ENCODE measurements around the gene MFN2.

Gene MFN2

DNA sequence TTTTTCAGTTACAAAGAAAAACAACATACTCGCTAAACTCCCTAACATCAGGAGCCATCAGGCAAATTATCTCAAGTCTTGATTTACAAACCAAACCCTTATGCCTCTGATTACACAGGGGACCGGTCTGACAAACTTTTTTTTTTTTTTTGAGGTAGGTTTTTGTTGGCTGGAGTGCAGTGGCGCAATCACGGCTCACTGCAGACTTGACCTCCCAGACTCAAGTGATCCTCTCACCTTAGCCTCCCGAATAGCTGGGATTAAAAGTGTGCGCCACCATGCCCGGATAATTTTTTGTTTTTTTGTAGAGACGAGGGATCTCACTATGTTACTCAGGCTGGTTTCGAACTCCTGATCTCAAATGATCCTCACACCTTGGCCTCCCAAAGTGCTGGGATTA, 35.3 kb downstream of the MFN2 start:
- TF ChIP-seq, protein P1, sequence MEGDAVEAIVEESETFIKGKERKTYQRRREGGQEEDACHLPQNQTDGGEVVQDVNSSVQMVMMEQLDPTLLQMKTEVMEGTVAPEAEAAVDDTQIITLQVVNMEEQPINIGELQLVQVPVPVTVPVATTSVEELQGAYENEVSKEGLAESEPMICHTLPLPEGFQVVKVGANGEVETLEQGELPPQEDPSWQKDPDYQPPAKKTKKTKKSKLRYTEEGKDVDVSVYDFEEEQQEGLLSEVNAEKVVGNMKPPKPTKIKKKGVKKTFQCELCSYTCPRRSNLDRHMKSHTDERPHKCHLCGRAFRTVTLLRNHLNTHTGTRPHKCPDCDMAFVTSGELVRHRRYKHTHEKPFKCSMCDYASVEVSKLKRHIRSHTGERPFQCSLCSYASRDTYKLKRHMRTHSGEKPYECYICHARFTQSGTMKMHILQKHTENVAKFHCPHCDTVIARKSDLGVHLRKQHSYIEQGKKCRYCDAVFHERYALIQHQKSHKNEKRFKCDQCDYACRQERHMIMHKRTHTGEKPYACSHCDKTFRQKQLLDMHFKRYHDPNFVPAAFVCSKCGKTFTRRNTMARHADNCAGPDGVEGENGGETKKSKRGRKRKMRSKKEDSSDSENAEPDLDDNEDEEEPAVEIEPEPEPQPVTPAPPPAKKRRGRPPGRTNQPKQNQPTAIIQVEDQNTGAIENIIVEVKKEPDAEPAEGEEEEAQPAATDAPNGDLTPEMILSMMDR (IDR thresholded peaks at IDR 0.05; ENCODE audit: extremely low read depth, missing control alignments) = no peak
- no peak for DNase-seq (ENCODE audit: low spot score)

DNA sequence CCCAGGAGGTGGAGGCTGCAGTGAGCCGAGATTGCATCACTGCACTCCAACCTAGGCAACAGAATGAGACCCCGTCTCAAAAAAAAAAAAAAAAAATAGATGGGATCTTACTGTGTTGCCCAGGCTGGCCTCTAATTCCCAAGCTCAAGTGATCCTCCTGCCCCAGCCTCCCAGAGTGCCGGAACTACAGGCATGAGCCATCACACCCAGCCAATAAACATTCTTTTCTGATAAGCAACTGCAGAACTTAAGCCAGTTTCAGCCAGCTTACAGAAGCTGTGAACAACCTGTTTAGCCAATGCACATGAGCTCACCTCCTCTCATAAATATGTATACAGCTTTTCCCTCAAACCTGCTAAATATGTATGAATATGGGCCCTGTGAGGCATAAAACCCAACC, 35.9 kb downstream of the MFN2 start:
- TF ChIP-seq, protein P1 (IDR thresholded peaks at IDR 0.05; ENCODE audit: extremely low read depth, missing control alignments) = no peak

DNA sequence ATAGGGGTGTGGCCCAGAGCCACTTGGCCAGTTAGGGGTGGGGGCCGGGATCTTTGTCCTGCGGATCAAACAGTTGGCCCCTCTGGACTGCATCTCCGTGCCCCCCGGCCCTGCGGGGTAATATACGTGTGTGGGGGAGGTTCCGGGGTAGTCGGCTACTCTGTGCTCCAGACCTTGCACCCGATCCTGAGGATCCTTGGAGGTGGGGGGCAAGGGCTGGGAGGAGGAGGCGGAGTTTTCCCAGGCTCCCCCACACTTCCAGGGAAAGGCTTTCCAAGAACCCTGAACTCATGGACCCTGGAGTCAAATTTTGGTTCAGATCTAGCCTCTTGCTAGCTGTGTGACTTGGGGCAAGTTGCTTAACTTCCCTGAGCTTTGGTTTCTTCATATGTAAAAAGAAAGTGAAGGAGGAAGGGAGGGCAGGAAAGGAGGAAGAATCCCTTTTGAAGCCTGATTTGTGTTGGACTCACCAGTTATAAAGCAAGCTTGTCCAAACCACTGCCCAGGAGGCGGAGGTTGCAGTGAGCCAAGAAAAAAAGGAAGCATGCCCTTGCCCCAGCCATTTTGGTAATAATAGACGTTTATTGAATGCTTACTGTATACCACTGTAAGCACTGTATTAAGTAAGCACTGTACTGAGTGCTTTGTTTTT, 39.7 kb downstream of the MFN2 start:
- DNase-seq (ENCODE audit: low spot score) = no peak
- TF ChIP-seq, protein P1 (IDR thresholded peaks at IDR 0.05; ENCODE audit: extremely low read depth, missing control alignments) = no peak

More for the DNA sequence above, 35.9 kb downstream of the MFN2 start:
- no peak for DNase-seq (ENCODE audit: low spot score)

DNA sequence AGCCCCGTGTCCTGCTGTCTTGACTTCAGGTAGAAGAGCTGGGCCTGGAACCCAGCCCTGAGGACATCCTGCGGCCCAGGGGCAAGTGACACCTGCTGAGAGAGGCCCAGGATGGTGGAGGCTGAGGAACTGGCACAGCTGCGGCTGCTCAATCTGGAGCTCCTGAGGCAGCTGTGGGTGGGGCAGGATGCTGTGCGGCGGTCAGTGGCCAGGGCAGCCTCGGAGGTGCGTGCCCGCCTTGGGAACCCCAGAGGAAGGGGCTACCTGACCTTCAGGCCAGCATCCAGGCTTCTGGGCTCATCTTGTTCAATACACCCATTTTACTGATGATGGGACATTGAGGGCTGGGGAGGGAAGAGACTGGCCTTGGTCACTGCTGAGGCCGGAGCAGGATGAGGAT, 41.4 kb downstream of the MFN2 start:
- TF ChIP-seq, protein P1 (IDR thresholded peaks at IDR 0.05; ENCODE audit: extremely low read depth, missing control alignments) = no peak
- no peak for DNase-seq (ENCODE audit: low spot score)

DNA sequence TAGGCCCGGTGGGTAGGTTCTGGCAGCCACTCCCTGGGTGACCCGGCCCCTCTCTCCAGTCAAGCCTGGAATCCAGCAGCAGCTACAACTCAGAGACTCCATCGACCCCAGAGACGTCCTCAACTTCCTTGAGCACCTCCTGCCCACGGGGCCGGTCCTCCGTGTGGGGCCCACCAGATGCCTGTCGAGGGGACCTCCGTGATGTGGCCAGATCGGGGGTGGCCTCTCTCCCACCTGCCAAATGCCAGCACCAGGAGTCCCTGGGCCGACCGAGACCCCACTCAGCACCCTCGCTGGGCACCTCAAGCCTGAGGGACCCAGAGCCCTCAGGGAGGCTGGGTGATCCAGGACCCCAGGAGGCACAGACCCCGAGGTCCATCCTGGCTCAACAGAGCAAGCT, 41.8 kb downstream of the MFN2 start:
- no peak for DNase-seq (ENCODE audit: low spot score)

DNA sequence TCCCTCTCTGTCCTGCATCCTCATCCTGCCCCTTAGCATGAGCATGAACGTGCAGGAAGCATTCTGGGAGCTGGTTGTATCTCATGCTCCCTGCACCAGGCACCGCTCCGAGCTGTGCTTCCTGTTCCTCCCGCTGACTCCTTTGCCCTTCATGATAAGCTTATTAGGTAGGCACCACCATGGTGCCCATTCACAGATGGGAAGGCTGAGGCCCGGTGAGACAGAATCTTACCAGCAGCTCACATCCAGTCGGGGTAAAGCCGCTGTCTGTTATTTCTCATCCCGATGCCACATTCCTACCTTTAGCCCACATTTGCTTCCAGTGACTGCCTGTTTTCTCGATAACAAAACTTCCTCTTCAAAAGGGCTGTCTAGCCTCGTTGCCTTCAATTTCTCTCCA, 46.3 kb downstream of the MFN2 start:
- no peak for DNase-seq (ENCODE audit: low spot score)
- TF ChIP-seq, protein P1 (IDR thresholded peaks at IDR 0.05; ENCODE audit: extremely low read depth, missing control alignments) = no peak

More for the DNA sequence above, 41.8 kb downstream of the MFN2 start:
- TF ChIP-seq, protein P1 (IDR thresholded peaks at IDR 0.05; ENCODE audit: extremely low read depth, missing control alignments) = no peak

DNA sequence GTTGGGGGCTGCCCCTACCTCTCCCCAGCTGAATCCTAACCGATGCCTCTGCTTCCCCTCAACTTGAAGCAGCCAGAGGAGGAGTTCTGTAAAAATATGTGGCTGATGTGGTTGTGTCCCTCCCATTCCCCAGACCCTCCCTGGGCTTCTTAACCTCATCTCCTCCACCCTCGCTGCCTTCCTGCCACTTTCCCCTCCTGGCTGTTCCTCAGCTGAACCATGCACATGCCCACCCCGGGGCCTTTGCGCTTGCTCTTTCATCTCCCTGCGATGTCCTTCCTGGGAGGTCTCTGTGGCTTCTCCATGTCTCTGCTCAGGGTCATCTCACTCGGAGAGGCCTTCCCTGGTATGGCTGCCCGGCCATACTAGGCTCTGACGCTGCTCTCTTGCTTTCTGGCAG, 48.0 kb downstream of the MFN2 start:
- TF ChIP-seq, protein P1 (IDR thresholded peaks at IDR 0.05; ENCODE audit: extremely low read depth, missing control alignments) = no peak
- no peak for DNase-seq (ENCODE audit: low spot score)

Measured in GM20000 (cell line).